HepG2 (cell line): ENCODE measurements around the gene APBB2. TPM values are rescaled to one million over a fixed set of nuclear protein-coding genes. Genes with fewer than 3 reads are reported as not detected.

ENCODE experiments used
- ATAC-seq: fragments of 200-7000 bp; cut with Tn5 transposase; 3 replicates; pipeline ENCODE4 v1.9.1; 2020; ENCODE audit warnings: mild to moderate bottlenecking, moderate library complexity
- BruUV-seq: library from RNA; stranded (reverse); fragments of 400-500 nt; replicated peaks from 2 replicates; lab custom pipeline; 2021; lab: Mats Ljungman, UMichigan
- CTCF ChIA-PET: fragments of 300-600 bp; formaldehyde crosslinking; extraction: SDS; loops from one replicate; lab custom pipeline; 2021; ENCODE audit warnings: low total read pairs, inconsistent platforms, low intra/inter-chr PET ratio; lab: Yijun Ruan, JAX
- POLR2A ChIA-PET: fragments of 350-600 bp; sonication (Branson Sonifier 250); formaldehyde crosslinking; loops from one replicate; lab custom pipeline; 2020; ENCODE audit warnings: antibody characterized with exemption, inconsistent platforms; lab: Yijun Ruan, JAX
- DNase-seq: peaks from one replicate; pipeline ENCODE4 v3.0.0-alpha.2; 2015; ENCODE audit warnings: low spot score
- FAIRE-seq: peaks from 3 replicates; lab custom pipeline; 2011; peaks lifted over from hg19 to GRCh38; lab: Jason Lieb, UNC
- H2AFZ ChIP-seq: one replicate; pipeline ENCODE4 v1.6.1; 2011; ENCODE audit warnings: low read length, inconsistent platforms
- H3K27ac ChIP-seq: fragments of 300-600 bp; 3 replicates; pipeline ENCODE4 v1.8.0; 2011; ENCODE audit warnings: mixed run types, mild to moderate bottlenecking, mixed read lengths, low read length, inconsistent platforms; ENCODE audit not compliant: insufficient read depth; ENCODE audit errors: extremely low read length
- H3K27me3 ChIP-seq, 2 experiments: fragments of 200-600 bp in 1 of 2; 2 replicates in 1 of 2; 3 replicates in 1 of 2; pipeline versions ENCODE4 v1.6.0 to v1.8.0; 2011; ENCODE audit warnings: low read length in 2 of 2, mild to moderate bottlenecking in 2 of 2, moderate library complexity in 2 of 2, inconsistent platforms in 1 of 2; ENCODE audit not compliant: insufficient read depth in 2 of 2, control insufficient read depth in 1 of 2
- H3K36me3 ChIP-seq, 2 experiments: fragments of 200-600 bp in 1 of 2; replicated peaks in 1 of 2; 2 replicates in 1 of 2; 3 replicates in 1 of 2; pipeline versions ENCODE4 v1.5.1 to v1.8.0; 2011; ENCODE audit warnings: low read length in 2 of 2, inconsistent platforms in 1 of 2; ENCODE audit not compliant: insufficient read depth in 2 of 2, control insufficient read depth in 1 of 2
- H3K4me1 ChIP-seq: 2 replicates; pipeline ENCODE4 v1.5.1; 2012; ENCODE audit warnings: low read length, inconsistent platforms; ENCODE audit not compliant: insufficient read depth
- H3K4me2 ChIP-seq: 2 replicates; pipeline ENCODE4 v1.6.0; 2011; ENCODE audit warnings: low read depth, low read length, inconsistent platforms
- H3K4me3 ChIP-seq, 3 experiments: fragments of 200-600 bp in 1 of 3; sonication (generic), shearing (Covaris generic) in 1 of 3; replicated peaks in 1 of 3; 2 replicates each; pipeline ENCODE4 v1.5.1; 2011 to 2016; ENCODE audit warnings: low read length in 3 of 3, inconsistent platforms in 2 of 3, low read depth in 2 of 3, mild to moderate bottlenecking in 2 of 3, control low read depth in 1 of 3, mixed read lengths in 1 of 3; ENCODE audit not compliant: insufficient read depth in 1 of 3
- H3K79me2 ChIP-seq: one replicate; pipeline ENCODE4 v1.6.1; 2011; ENCODE audit warnings: low read length, inconsistent platforms; ENCODE audit not compliant: insufficient read depth
- H3K9ac ChIP-seq: 2 replicates; pipeline ENCODE4 v1.6.0; 2011; ENCODE audit warnings: mild to moderate bottlenecking, low read depth, low read length, inconsistent platforms; ENCODE audit not compliant: insufficient read depth
- H3K9me3 ChIP-seq: 2 replicates; pipeline ENCODE4 v1.5.1; 2012; ENCODE audit warnings: mild to moderate bottlenecking, low read length
- H4K20me1 ChIP-seq: 2 replicates; pipeline ENCODE4 v1.6.0; 2011; ENCODE audit warnings: inconsistent platforms, mild to moderate bottlenecking, low read length, moderate library complexity; ENCODE audit not compliant: insufficient read depth
- MIER2 ChIP-seq: IDR thresholded peaks from 2 replicates; pipeline ENCODE4 v1.6.1; 2016; ENCODE audit warnings: missing biosample characterization, missing genetic modification reagents
- NCOA2 ChIP-seq: sonication (generic); formaldehyde crosslinking; IDR thresholded peaks from 2 replicates; pipeline ENCODE4 v1.8.0; 2022; ENCODE audit warnings: inconsistent platforms
- SALL1 ChIP-seq: sonication (generic); formaldehyde crosslinking; IDR thresholded peaks from 2 replicates; pipeline ENCODE4 v1.8.0; 2022; ENCODE audit warnings: mild to moderate bottlenecking, missing genetic modification reagents
- WGBS: methylation state at CpG from one replicate; pipeline ENCODE4 v1.1.6; 2017; ENCODE audit warnings: low lambda C conversion rate; 5-methylcytosine and 5-hydroxymethylcytosine counted together
- in situ Hi-C: cut with HindIII; loops from 2 replicates; pipeline ENCODE4 v1.10.0; 2017; ENCODE audit warnings: low pct_unique_long_range_greater_than_20kb; ENCODE audit not compliant: extremely low pct_ligation_motif_present
- intact Hi-C: fragments of 100-400 bp; cut with micrococcal nuclease; formaldehyde crosslinking; loops from one replicate; pipeline ENCODE4 v1.10.0; 2022; ENCODE audit not compliant: unreplicated experiment
- polyA plus RNA-seq, 8 experiments: library from polyadenylated mRNA; depleted of rRNA in 3 of 8; stranded (reverse) in 7 of 8; unstranded in 1 of 8; fragments of >200 nt; fragmentation: Illumina TruSeq in 4 of 8; extraction: Trizol in 4 of 8; gene quantifications; 2 replicates each; pipeline versions ENCODE4 v1.2.1 to v1.2.3, GENCODE V29; 2011 to 2016; ENCODE audit warnings: low read depth in 4 of 8, missing spikeins in 1 of 8, mixed read lengths in 1 of 8; ENCODE audit not compliant: insufficient read depth in 1 of 8
- total RNA-seq, 5 experiments: library from RNA; depleted of rRNA; stranded (reverse); fragments of >200 nt; fragmentation: Illumina TruSeq; extraction: Trizol; gene quantifications; 2 replicates each; pipeline ENCODE4 v1.2.3, GENCODE V29; 2016; ENCODE audit warnings: low read depth in 1 of 5

The APBB2 gene
- total and polyA plus RNA-seq, 2 of the 13 experiments (the other 11 are each of a cell fraction or from before 2014, with no cell fraction given) = 11.7 to 17.0 TPM

- intact Hi-C loops (no loop called here), in situ Hi-C loops (no loop called here)
- Histone ChIP-seq H4K20me1 (no peaks in the 10 kb centered on the region), H3K9me3 (peaks cover 34% of the 10 kb centered on the region), H3K27ac (no peak overlapping the region), H3K4me2 (no peak overlapping the region), H3K9ac (no peak overlapping the region), H3K36me3 (no peaks in the 10 kb centered on the region), H3K4me1 (no peaks in the 10 kb centered on the region), H2AFZ (no peak overlapping the region), H3K4me3 (no peak overlapping the region), H3K27me3 (no peaks in the 10 kb centered on the region), H3K79me2 (no peaks in the 10 kb centered on the region)
- POLR2A ChIA-PET = no interaction called here
- no TSS peak for BruUV-seq
- ATAC-seq (no peak), FAIRE-seq (no peak), DNase-seq (no peak)
- no peak for TF ChIP-seq SALL1 (CRISPR knock-in tag)
- TF ChIP-seq MIER2 (CRISPR knock-in tag) = no peak
- 95% methylated on average over 3 of the region's 3 CpGs for WGBS
- CTCF ChIA-PET = no interaction called here
These were observed 192.2 kb downstream of the APBB2 start for GRCh38 chr4:41022116-41022515.

- no peak for DNase-seq
- H3K4me1 ChIP-seq = peaks cover 6% of the 10 kb centered on the region
- intact Hi-C loops = no loop called here
- no peaks in the 10 kb centered on the region for H3K27me3 ChIP-seq
- H4K20me1 ChIP-seq = no peaks in the 10 kb centered on the region
- WGBS = 95% methylated on average over 6 of the region's 6 CpGs
- peaks cover 6 to 8% of the 10 kb centered on the region in 2 experiments; a peak in 3 of 5 replicates for H3K36me3 ChIP-seq
- H3K79me2 ChIP-seq = no peaks in the 10 kb centered on the region
- no peak overlapping the region for H3K4me2 ChIP-seq
- CTCF ChIA-PET = no interaction called here
- no peak overlapping the region for H3K9ac ChIP-seq
- no peak overlapping the region for H3K4me3 ChIP-seq
- no peak for TF ChIP-seq NCOA2 (CRISPR knock-in tag)
- ATAC-seq = no peak
- no TSS peak for BruUV-seq
- no peak overlapping the region for H3K27ac ChIP-seq
- no peaks in the 10 kb centered on the region for H3K9me3 ChIP-seq
- in situ Hi-C loops = no loop called here
- POLR2A ChIA-PET = no interaction called here
- no peak overlapping the region for H2AFZ ChIP-seq
- no peak for FAIRE-seq
These were observed 199.2 kb downstream of the APBB2 start for GRCh38 chr4:41015016-41015675.
